Immature natural killer cell (primary cell): ENCODE results near the gene CCBE1. TPM values are rescaled to one million over a fixed set of nuclear protein-coding genes. Genes with fewer than 3 reads are reported as not detected.
"Not testable (repeated sequence)": the region's sequence is repeated elsewhere in the genome, so short reads cannot be mapped to it uniquely, and the experiment has no call there.

Experiments used
- DNase-seq, 3 donors: peaks; one replicate each; pipeline ENCODE4 v3.0.0; 2022; ENCODE audit warnings: mixed read lengths in 1 of 3
- H3K27ac Mint-ChIP-seq, 6 donors: one replicate each; pipeline ENCODE4 v1.8.0; 2020; ENCODE audit warnings: mixed read lengths in 6 of 6, mild to moderate bottlenecking in 5 of 6, inconsistent platforms in 4 of 6, moderate library complexity in 3 of 6
- H3K27me3 Mint-ChIP-seq, 3 donors: one replicate each; pipeline ENCODE4 v1.8.0; 2020 to 2021; ENCODE audit warnings: low read depth in 3 of 3, mild to moderate bottlenecking in 3 of 3, mixed read lengths in 3 of 3, moderate library complexity in 3 of 3, inconsistent platforms in 1 of 3
- H3K36me3 Mint-ChIP-seq, 3 donors: one replicate each; pipeline ENCODE4 v1.8.0; 2020; ENCODE audit warnings: mixed read lengths in 3 of 3, inconsistent platforms in 2 of 3, mild to moderate bottlenecking in 2 of 3
- H3K4me1 Mint-ChIP-seq, 2 donors: one replicate each; pipeline ENCODE4 v1.8.0; 2020; ENCODE audit warnings: inconsistent platforms in 2 of 2, mild to moderate bottlenecking in 2 of 2, mixed read lengths in 2 of 2, moderate library complexity in 1 of 2
- H3K4me3 Mint-ChIP-seq, 5 donors: one replicate each; pipeline ENCODE4 v1.8.0; 2020; ENCODE audit warnings: mild to moderate bottlenecking in 5 of 5, mixed read lengths in 5 of 5, inconsistent platforms in 3 of 5, moderate library complexity in 3 of 5
- H3K9me3 Mint-ChIP-seq, 6 donors: one replicate each; pipeline ENCODE4 v1.8.0; 2020; ENCODE audit warnings: mild to moderate bottlenecking in 6 of 6, mixed read lengths in 6 of 6, inconsistent platforms in 4 of 6, moderate library complexity in 3 of 6
- polyA plus RNA-seq, 3 donors: library from polyadenylated mRNA; unstranded; fragments of 300-500 nt; fragmentation: Illumina TruSeq; gene quantifications; one replicate each; pipeline ENCODE4 v1.2.3, GENCODE V29; 2021

The CCBE1 gene
- polyA plus RNA-seq, 3 donors from 2014 or later, result 0.03 to 0.25 TPM; not detected in 1

GRCh38 chr18:59689756-59690155 is 7.5 kb downstream of the CCBE1 start:
- H3K27me3 Mint-ChIP-seq, result peaks cover 4 to 8% (median 5%) of the 10 kb centered on the region in 3 donors
- H3K4me1 Mint-ChIP-seq, result no peaks in the 10 kb centered on the region
- no peaks in the 10 kb centered on the region for H3K36me3 Mint-ChIP-seq
- peaks cover 0 to 4% (median 1%) of the 10 kb centered on the region in 6 donors for H3K9me3 Mint-ChIP-seq
- H3K27ac Mint-ChIP-seq, result no peak overlapping the region
- no peak for DNase-seq
- H3K4me3 Mint-ChIP-seq, result no peak overlapping the region

- Mint-ChIP-seq H3K9me3 (peaks cover 0 to 3% (median 0%) of the 10 kb centered on the region in 6 donors), H3K27me3 (peaks cover 1 to 3% (median 2%) of the 10 kb centered on the region in 3 donors), H3K27ac (no peak overlapping the region), H3K4me3 (no peak overlapping the region), H3K4me1 (no peaks in the 10 kb centered on the region), H3K36me3 (no peaks in the 10 kb centered on the region)
- no peak for DNase-seq
Measured at GRCh38 chr18:59686260-59686659, 11.0 kb downstream of the CCBE1 start.

DNA sequence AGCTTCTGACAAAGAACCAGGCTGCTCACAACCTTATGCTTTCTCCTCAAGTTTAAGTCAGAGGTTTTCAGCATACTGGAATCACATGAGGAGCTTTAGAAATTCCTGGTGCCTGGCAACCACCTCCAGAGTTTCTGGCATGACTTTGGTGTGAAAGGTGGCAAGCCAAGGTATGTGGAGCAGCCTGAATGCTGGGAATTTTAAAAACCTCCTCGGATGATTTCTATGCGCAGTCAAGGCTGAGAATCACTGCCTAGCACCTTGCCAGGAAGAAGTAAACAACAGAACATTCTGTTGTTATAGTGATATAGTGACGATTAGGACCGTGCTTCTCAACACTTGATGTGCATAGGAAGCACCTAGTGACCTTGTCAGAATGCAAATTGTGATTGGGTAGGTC is 11.7 kb downstream of the CCBE1 start:
- no peaks in the 10 kb centered on the region for H3K4me1 Mint-ChIP-seq

DNA sequence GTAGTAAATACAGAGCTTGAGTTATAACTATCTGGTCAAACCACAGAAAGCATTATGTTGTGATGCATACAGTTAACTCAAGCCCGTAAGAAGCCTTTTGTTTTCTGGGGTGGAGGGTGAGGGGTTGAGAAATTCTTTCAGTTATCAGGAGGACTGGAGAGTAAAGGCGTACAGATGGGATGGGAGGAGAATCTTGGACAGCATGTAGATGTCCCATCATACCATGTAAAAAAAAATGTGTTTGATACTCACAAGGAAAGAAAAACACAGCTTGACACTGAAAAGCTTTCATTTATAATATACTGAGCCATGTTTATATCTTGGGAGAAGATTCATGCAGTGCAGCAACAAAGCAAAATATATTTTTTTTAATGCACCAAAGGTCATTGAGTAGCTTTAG is 12.4 kb downstream of the CCBE1 start:
- Mint-ChIP-seq H3K36me3 (no peaks in the 10 kb centered on the region), H3K4me1 (no peaks in the 10 kb centered on the region), H3K27ac (no peak overlapping the region), H3K4me3 (no peak overlapping the region), H3K9me3 (peaks cover 0 to 3% (median 0%) of the 10 kb centered on the region in 6 donors), H3K27me3 (peaks cover 1 to 5% (median 5%) of the 10 kb centered on the region in 3 donors)
- no peak for DNase-seq

More for the DNA sequence above, 11.7 kb downstream of the CCBE1 start:
- Mint-ChIP-seq H3K9me3 (peaks cover 0 to 3% (median 0%) of the 10 kb centered on the region in 6 donors), H3K4me3 (no peak overlapping the region), H3K27ac (no peak overlapping the region), H3K27me3 (peaks cover 1 to 5% (median 2%) of the 10 kb centered on the region in 3 donors), H3K36me3 (no peaks in the 10 kb centered on the region)
- DNase-seq, result no peak

- Mint-ChIP-seq H3K36me3 (no peaks in the 10 kb centered on the region), H3K27ac (no peak overlapping the region), H3K9me3 (peaks cover 0 to 2% (median 0%) of the 10 kb centered on the region in 6 donors), H3K27me3 (peaks cover 0 to 5% (median 3%) of the 10 kb centered on the region in 3 donors), H3K4me3 (no peak overlapping the region), H3K4me1 (no peaks in the 10 kb centered on the region)
- no peak for DNase-seq
Measured at GRCh38 chr18:59681521-59682004, 15.7 kb downstream of the CCBE1 start.

DNA sequence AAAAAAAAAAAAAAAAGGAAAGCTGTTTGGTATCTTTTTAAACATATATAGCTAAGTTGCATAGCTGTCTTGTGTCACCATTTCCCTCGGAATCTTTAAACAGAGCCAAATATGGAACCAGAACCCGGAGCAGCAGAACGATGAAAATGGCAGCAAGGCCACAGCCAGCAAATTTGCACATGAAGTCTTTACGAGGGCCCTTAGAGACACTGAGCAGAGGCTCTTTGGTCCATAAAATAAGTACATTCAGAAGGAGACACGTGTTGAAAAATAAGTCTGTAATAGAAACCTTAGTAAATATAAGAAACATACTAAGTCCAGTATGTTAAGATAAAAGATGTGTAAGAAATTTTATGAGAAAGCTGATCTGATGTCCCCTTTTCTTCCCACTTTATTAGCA is 16.2 kb downstream of the CCBE1 start:
- H3K4me3 Mint-ChIP-seq, result no peak overlapping the region
- H3K36me3 Mint-ChIP-seq, result no peaks in the 10 kb centered on the region
- H3K9me3 Mint-ChIP-seq, result no peaks in the 10 kb centered on the region
- no peak overlapping the region for H3K27ac Mint-ChIP-seq
- H3K4me1 Mint-ChIP-seq, result no peaks in the 10 kb centered on the region
- peaks cover 0 to 5% (median 3%) of the 10 kb centered on the region in 3 donors for H3K27me3 Mint-ChIP-seq
- no peak for DNase-seq

- H3K9me3 Mint-ChIP-seq, result no peaks in the 10 kb centered on the region
- H3K4me3 Mint-ChIP-seq, result no peak overlapping the region
- no peak for DNase-seq
- no peak overlapping the region for H3K27ac Mint-ChIP-seq
- H3K4me1 Mint-ChIP-seq, result no peaks in the 10 kb centered on the region
- H3K27me3 Mint-ChIP-seq, result peaks cover 0 to 9% (median 2%) of the 10 kb centered on the region in 3 donors
- H3K36me3 Mint-ChIP-seq, result no peaks in the 10 kb centered on the region
Measured at GRCh38 chr18:59675346-59675745, 21.9 kb downstream of the CCBE1 start.

- Mint-ChIP-seq H3K4me3 (no peak overlapping the region), H3K36me3 (no peaks in the 10 kb centered on the region), H3K27ac (no peak overlapping the region), H3K9me3 (peaks cover 0 to under 1% (median 0%) of the 10 kb centered on the region in 6 donors), H3K4me1 (no peaks in the 10 kb centered on the region), H3K27me3 (peaks cover 0 to 7% (median 2%) of the 10 kb centered on the region in 3 donors)
- no peak for DNase-seq
Measured at GRCh38 chr18:59674903-59675270, 22.3 kb downstream of the CCBE1 start.

- no peaks in the 10 kb centered on the region for H3K36me3 Mint-ChIP-seq
- H3K4me3 Mint-ChIP-seq, result no peak overlapping the region
- peaks cover 0 to 6% (median 2%) of the 10 kb centered on the region in 3 donors for H3K27me3 Mint-ChIP-seq
Measured at GRCh38 chr18:59674186-59674902, 22.9 kb downstream of the CCBE1 start.

GRCh38 chr18:59672235-59672711 is 24.9 kb downstream of the CCBE1 start:
- Mint-ChIP-seq H3K27ac (no peak overlapping the region), H3K36me3 (no peaks in the 10 kb centered on the region), H3K4me3 (no peak overlapping the region)

More at GRCh38 chr18:59674186-59674902, 22.9 kb downstream of the CCBE1 start:
- Mint-ChIP-seq H3K4me1 (no peaks in the 10 kb centered on the region), H3K27ac (no peak overlapping the region), H3K9me3 (peaks cover 0 to 2% (median 0%) of the 10 kb centered on the region in 6 donors)
- no peak for DNase-seq

DNA sequence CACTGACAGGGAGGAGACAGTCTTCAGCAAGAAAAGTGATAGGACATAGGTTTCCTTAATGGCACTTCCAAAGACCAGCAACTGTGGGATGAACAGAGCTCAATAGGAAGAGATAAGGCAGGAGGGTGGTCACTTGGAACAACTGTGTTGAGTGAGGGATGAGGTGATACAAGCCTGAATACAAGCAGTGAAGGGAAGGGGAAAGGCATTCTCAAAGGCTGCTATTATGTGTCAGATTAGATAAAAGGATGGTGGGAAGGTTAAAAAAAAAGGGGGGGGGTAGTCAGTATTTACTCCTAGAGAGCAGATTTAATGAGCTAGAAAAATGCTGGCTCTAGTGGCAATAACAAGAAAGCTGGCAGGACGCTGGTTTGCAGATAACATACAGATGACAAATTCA is 25.7 kb downstream of the CCBE1 start:
- H3K4me3 Mint-ChIP-seq, result no peak overlapping the region
- peaks cover 0 to 3% (median 0%) of the 10 kb centered on the region in 6 donors for H3K9me3 Mint-ChIP-seq
- H3K36me3 Mint-ChIP-seq, result no peaks in the 10 kb centered on the region
- H3K27me3 Mint-ChIP-seq, result peaks cover 0 to 9% (median 2%) of the 10 kb centered on the region in 3 donors
- H3K27ac Mint-ChIP-seq, result no peak overlapping the region
- no peak for DNase-seq
- no peaks in the 10 kb centered on the region for H3K4me1 Mint-ChIP-seq

More at GRCh38 chr18:59672235-59672711, 24.9 kb downstream of the CCBE1 start:
- no peak for DNase-seq
- Mint-ChIP-seq H3K27me3 (peaks cover 0 to 9% (median 2%) of the 10 kb centered on the region in 3 donors), H3K9me3 (peaks cover 0 to 3% (median 0%) of the 10 kb centered on the region in 6 donors), H3K4me1 (no peaks in the 10 kb centered on the region)

GRCh38 chr18:59669872-59670657 is 27.2 kb downstream of the CCBE1 start:
- no peaks in the 10 kb centered on the region for H3K4me1 Mint-ChIP-seq
- H3K4me3 Mint-ChIP-seq, result no peak overlapping the region
- peaks cover 0 to 9% (median 2%) of the 10 kb centered on the region in 3 donors for H3K27me3 Mint-ChIP-seq
- DNase-seq, result no peak
- peaks cover 0 to 6% (median 0%) of the 10 kb centered on the region in 6 donors for H3K9me3 Mint-ChIP-seq
- H3K36me3 Mint-ChIP-seq, result no peaks in the 10 kb centered on the region
- no peak overlapping the region for H3K27ac Mint-ChIP-seq

DNA sequence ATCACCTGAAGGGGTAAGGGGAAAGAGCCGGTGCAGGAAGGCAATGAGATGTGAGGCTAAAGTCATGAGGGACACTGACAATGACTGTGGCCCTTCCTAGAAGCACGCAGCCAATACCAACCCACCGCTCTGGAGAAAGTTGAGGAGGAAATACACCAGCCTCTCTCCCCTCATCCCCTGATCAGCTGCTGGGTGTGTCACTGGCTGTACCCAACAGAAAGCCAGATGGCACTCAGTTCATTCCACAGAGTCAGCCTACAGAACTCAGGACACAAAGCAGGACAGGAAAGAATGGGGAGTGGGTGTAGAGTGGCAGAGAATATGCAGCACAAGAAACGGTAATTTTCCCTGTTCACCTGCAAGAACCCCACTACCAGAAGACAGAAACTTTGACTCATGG is 29.7 kb downstream of the CCBE1 start:
- Mint-ChIP-seq H3K27me3 (peaks cover 0 to 3% (median 2%) of the 10 kb centered on the region in 3 donors), H3K27ac (no peak overlapping the region), H3K4me1 (no peaks in the 10 kb centered on the region), H3K9me3 (peaks cover 0 to 13% (median 0%) of the 10 kb centered on the region in 6 donors), H3K36me3 (no peaks in the 10 kb centered on the region), H3K4me3 (no peak overlapping the region)
- no peak for DNase-seq

DNA sequence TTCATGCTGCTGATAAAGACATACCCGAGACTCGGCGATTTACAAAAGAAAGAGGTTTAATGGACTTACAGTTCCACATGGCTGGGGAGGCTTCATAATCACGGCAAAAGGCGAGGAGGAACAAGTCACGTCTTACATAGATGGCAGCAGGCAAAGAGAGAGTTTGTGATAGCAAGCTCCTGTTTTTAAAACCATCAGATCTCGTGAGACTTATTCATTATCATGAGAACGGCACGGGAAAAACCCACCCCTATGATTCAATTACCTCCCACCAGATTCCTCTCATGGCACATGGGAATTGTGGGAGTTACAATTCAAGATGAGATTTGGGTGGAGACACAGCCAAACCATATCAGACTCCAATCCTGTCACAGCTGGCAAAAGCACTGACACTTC is 31.2 kb downstream of the CCBE1 start:
- H3K4me1 Mint-ChIP-seq, H3K36me3 Mint-ChIP-seq, H3K27me3 Mint-ChIP-seq, H3K27ac Mint-ChIP-seq, DNase-seq, H3K4me3 Mint-ChIP-seq: not testable (repeated sequence)
- peaks cover 0 to 13% (median 0%) of the 10 kb centered on the region in 6 donors for H3K9me3 Mint-ChIP-seq
